Smooth muscle cell (in vitro differentiated cells): Measurements from ENCODE around the gene BDH2. TPM values are rescaled to one million over a fixed set of nuclear protein-coding genes. Genes with fewer than 3 reads are reported as not detected.

ENCODE experiments used
- DNase-seq: peaks from one replicate; lab custom pipeline; 2025; ENCODE audit not compliant: unreplicated experiment; lab: John Stamatoyannopoulos, UW
- H2AFZ ChIP-seq: fragments of 200-600 bp; sonication (generic); 2 replicates; pipeline ENCODE4 v1.6.0; 2016; ENCODE audit warnings: antibody characterized with exemption, low read depth, mild to moderate bottlenecking
- H3F3A ChIP-seq: fragments of 200-600 bp; sonication (generic); 2 replicates; pipeline ENCODE4 v1.6.0; 2017; ENCODE audit warnings: antibody characterized with exemption, low read depth
- H3K27ac ChIP-seq: fragments of 200-600 bp; sonication (generic); 2 replicates; pipeline ENCODE4 v1.5.1; 2016; ENCODE audit warnings: low read depth, mild to moderate bottlenecking
- H3K27me3 ChIP-seq: fragments of 200-600 bp; sonication (generic); 2 replicates; pipeline ENCODE4 v1.6.1; 2016; ENCODE audit warnings: low read depth, mild to moderate bottlenecking
- H3K36me3 ChIP-seq: fragments of 200-600 bp; sonication (generic); 2 replicates; pipeline ENCODE4 v1.5.1; 2016; ENCODE audit warnings: low read depth
- H3K4me1 ChIP-seq: fragments of 200-600 bp; sonication (generic); 2 replicates; pipeline ENCODE4 v1.5.1; 2016; ENCODE audit warnings: low read depth
- H3K4me2 ChIP-seq: fragments of 200-600 bp; sonication (generic); 2 replicates; pipeline ENCODE4 v1.6.0; 2016; ENCODE audit warnings: mild to moderate bottlenecking
- H3K4me3 ChIP-seq: fragments of 200-600 bp; sonication (generic); 2 replicates; pipeline ENCODE4 v1.5.1; 2016; ENCODE audit warnings: mild to moderate bottlenecking
- H3K79me2 ChIP-seq: fragments of 200-600 bp; sonication (generic); 2 replicates; pipeline ENCODE4 v1.6.0; 2016; ENCODE audit warnings: low read depth, mild to moderate bottlenecking
- H3K9ac ChIP-seq: fragments of 200-600 bp; sonication (generic); 2 replicates; pipeline ENCODE4 v1.6.0; 2016; ENCODE audit warnings: low read depth
- H3K9me3 ChIP-seq: fragments of 200-600 bp; sonication (generic); replicated peaks from 2 replicates; pipeline ENCODE4 v1.5.1; 2016; ENCODE audit warnings: low read depth
- H4K20me1 ChIP-seq: fragments of 200-600 bp; sonication (generic); 2 replicates; pipeline ENCODE4 v1.6.0; 2016; ENCODE audit warnings: low read depth
- WGBS: methylation state at CpG from one replicate; pipeline ENCODE4 v1.1.7; 2016; ENCODE audit warnings: low lambda C conversion rate; 5-methylcytosine and 5-hydroxymethylcytosine counted together
- polyA plus RNA-seq: library from polyadenylated mRNA; unstranded; fragments of >200 nt; fragmentation: Nextera tagmentation; extraction: Ambion mirVana; gene quantifications from 2 replicates; pipeline ENCODE4 v1.2.1, GENCODE V29; 2016
- total RNA-seq: library from RNA; depleted of rRNA; stranded (reverse); fragments of >200 nt; gene quantifications from 2 replicates; pipeline ENCODE4 v1.2.3, GENCODE V29; 2014
- TF ChIP-seq, protein P1 (sequence below): fragments of 200-600 bp; sonication (generic); IDR thresholded peaks from 2 replicates; pipeline ENCODE4 v1.5.1; 2017; ENCODE audit warnings: borderline replicate concordance, mild to moderate bottlenecking, antibody characterized with exemption; ENCODE audit not compliant: insufficient read depth, poor library complexity, severe bottlenecking

BDH2 gene
- total and polyA plus RNA-seq, 2 experiments from 2014 or later = 84.3 to 96.2 TPM

DNA sequence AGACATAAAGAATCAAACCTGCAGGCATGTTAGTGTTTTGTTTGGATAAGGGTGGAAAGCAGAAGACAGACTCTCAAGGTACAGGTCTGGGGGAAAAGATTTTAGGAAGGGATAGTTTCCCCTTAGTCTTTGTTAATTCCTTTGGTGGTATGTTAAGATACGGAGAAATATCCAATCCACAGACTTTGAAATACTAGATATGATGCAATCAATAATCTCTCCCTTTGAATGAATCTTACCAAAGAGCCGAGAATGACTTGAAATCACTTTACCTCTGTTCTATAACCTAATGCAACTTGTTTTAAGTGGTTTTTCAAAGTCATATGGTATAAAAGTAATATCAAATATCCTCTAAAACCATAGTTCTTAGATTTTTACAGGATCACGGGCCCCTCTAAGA is 5.3 kb upstream of the BDH2 start:
- no peaks in the 10 kb centered on the region for H3K4me1 ChIP-seq
- H3K79me2 ChIP-seq = no peaks in the 10 kb centered on the region
- no peak overlapping the region for H3K4me2 ChIP-seq
- no peak overlapping the region for H2AFZ ChIP-seq
- WGBS = 95% methylated on average over 3 of the region's 3 CpGs
- TF ChIP-seq, protein P1, sequence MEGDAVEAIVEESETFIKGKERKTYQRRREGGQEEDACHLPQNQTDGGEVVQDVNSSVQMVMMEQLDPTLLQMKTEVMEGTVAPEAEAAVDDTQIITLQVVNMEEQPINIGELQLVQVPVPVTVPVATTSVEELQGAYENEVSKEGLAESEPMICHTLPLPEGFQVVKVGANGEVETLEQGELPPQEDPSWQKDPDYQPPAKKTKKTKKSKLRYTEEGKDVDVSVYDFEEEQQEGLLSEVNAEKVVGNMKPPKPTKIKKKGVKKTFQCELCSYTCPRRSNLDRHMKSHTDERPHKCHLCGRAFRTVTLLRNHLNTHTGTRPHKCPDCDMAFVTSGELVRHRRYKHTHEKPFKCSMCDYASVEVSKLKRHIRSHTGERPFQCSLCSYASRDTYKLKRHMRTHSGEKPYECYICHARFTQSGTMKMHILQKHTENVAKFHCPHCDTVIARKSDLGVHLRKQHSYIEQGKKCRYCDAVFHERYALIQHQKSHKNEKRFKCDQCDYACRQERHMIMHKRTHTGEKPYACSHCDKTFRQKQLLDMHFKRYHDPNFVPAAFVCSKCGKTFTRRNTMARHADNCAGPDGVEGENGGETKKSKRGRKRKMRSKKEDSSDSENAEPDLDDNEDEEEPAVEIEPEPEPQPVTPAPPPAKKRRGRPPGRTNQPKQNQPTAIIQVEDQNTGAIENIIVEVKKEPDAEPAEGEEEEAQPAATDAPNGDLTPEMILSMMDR = no peak
- H3K4me3 ChIP-seq = no peak overlapping the region
- no peaks in the 10 kb centered on the region for H3F3A ChIP-seq
- H3K9ac ChIP-seq = no peak overlapping the region
- no peaks in the 10 kb centered on the region for H3K36me3 ChIP-seq
- no peaks in the 10 kb centered on the region for H3K9me3 ChIP-seq
- no peaks in the 10 kb centered on the region for H4K20me1 ChIP-seq
- no peak for DNase-seq
- H3K27me3 ChIP-seq = no peaks in the 10 kb centered on the region
- no peak overlapping the region for H3K27ac ChIP-seq

DNA sequence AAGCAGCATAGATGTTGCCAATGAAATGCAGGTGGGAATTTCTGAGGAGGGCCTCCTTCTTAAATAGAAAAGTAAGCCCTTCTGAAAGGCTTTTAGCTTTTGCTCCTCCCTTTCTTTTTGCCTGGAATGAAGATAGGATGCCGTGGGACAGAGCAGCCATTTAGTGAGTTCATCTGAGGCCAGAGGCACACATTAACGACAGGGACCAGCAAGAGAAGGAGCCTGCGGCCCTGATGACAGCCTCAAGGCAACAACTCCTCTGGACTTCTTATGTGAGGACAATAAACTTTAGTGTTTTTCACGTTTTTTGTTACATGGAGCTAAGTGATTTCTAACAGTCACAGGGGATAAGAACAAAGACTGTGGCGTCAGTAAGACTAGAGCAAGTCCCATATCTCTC is 1.1 kb upstream of the BDH2 start:
- H2AFZ ChIP-seq = peak overlapping the region; percentile 11
- no peak for DNase-seq

DNA sequence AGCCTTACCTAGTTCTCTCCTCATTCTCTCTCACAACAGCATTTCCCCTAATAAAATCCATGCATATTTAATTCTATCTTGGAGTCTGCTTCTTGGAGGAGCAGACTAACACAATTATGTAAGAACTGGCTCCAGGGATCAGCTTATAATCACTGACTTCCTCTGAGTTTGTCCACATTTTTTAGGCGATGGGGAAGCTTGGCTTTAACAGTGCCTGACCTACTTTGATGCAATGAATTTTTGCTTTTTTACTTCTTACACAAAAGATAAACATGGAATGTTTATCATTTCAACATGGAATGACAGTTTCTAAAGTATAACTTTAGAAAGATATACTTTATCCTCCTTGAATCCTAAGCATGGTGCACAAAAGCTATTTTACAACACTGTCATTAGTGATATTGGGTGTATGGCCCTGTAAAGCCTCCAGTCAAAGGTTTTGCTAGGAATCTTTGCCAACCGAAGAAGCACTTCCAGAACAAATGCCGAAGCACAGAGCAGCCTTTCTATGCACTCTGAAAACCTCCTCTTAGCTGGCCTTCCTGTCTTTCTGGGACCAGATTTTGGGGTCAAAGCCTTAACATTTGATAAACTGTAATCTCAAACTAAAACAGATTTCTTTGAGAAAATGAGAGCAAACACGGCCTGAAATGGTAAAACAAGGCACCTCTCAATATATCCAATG is 736 bp downstream of the BDH2 start:
- DNase-seq = no peak
- TF ChIP-seq, protein P1 = no peak
- WGBS = 16% methylated on average over 4 of the region's 4 CpGs

More for the DNA sequence above, 1.1 kb upstream of the BDH2 start:
- Histone ChIP-seq H3K36me3 (no peaks in the 10 kb centered on the region), H4K20me1 (peaks cover 7% of the 10 kb centered on the region), H3K27ac (no peak overlapping the region), H3K9me3 (no peaks in the 10 kb centered on the region), H3F3A (no peaks in the 10 kb centered on the region), H3K9ac (no peak overlapping the region), H3K4me2 (no peak overlapping the region), H3K27me3 (no peaks in the 10 kb centered on the region), H3K4me3 (no peak overlapping the region), H3K4me1 (peaks cover 11% of the 10 kb centered on the region), H3K79me2 (peaks cover 14% of the 10 kb centered on the region)
- TF ChIP-seq, protein P1 = no peak
- 32% methylated on average over 5 of the region's 5 CpGs for WGBS

DNA sequence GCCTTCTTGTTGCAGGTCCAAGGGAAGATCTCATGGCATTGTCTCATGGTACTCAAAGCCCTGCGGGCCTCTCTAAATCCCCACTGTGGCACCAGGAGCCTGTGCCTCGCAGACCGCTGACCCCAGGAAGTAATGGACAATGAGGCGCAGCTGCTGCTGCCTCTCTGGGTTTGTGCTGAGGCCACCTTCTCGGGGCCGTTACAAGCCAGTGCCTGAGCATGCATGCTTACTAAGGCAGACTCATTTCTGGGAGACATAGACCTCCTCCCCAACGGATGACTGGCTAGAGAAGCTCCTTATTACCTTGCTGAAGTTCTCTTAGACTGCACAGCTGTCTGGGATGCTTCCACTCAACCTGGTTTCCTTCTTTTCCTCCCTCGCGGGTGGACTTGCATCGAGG is 1.3 kb downstream of the BDH2 start:
- H3K9me3 ChIP-seq = no peaks in the 10 kb centered on the region
- H3K36me3 ChIP-seq = no peaks in the 10 kb centered on the region
- no peak overlapping the region for H3K27ac ChIP-seq
- H3K27me3 ChIP-seq = no peaks in the 10 kb centered on the region
- H3K4me2 ChIP-seq = peak overlapping the region; percentile 93
- TF ChIP-seq, protein P1 = no peak
- H3K4me3 ChIP-seq = peak overlapping the region; percentile 76
- H3F3A ChIP-seq = no peaks in the 10 kb centered on the region
- H4K20me1 ChIP-seq = peaks cover 7% of the 10 kb centered on the region
- WGBS = 85% methylated on average over 10 of the region's 10 CpGs
- peaks cover 11% of the 10 kb centered on the region for H3K4me1 ChIP-seq
- H3K79me2 ChIP-seq = peaks cover 14% of the 10 kb centered on the region
- H2AFZ ChIP-seq = no peak overlapping the region
- H3K9ac ChIP-seq = no peak overlapping the region
- DNase-seq = no peak

More for the DNA sequence above, 736 bp downstream of the BDH2 start:
- Histone ChIP-seq H3K79me2 (peaks cover 14% of the 10 kb centered on the region), H3K4me2 (peak overlapping the region; percentile 93), H4K20me1 (peaks cover 7% of the 10 kb centered on the region), H2AFZ (peak overlapping the region; percentile 97), H3F3A (no peaks in the 10 kb centered on the region), H3K4me3 (peak overlapping the region; percentile 76), H3K36me3 (no peaks in the 10 kb centered on the region), H3K27ac (peak overlapping the region; percentile 68), H3K9ac (peak overlapping the region; percentile 84), H3K27me3 (no peaks in the 10 kb centered on the region), H3K9me3 (no peaks in the 10 kb centered on the region), H3K4me1 (peaks cover 11% of the 10 kb centered on the region)
